GM12865 (cell line): Measurements from ENCODE around the gene PRKCE.

Source experiments
- DNase-seq: peaks from one replicate; pipeline ENCODE4 v3.0.0; 2010; ENCODE audit warnings: low read depth
- H3K4me3 ChIP-seq: 2 replicates; pipeline ENCODE4 v1.5.1; 2011; ENCODE audit warnings: mild to moderate bottlenecking, low read depth, low read length, control low read depth
- CTCF ChIP-seq: IDR thresholded peaks from 2 replicates; pipeline ENCODE4 v1.5.1; 2011; ENCODE audit warnings: low read length, control low read depth, low read depth, inconsistent platforms; ENCODE audit not compliant: insufficient read depth; ENCODE audit errors: missing control alignments

PRKCE gene

GRCh38 chr2:45765728-45766254, 114.3 kb downstream of the PRKCE start:
- DNase-seq = no peak
- H3K4me3 ChIP-seq = no peak overlapping the region
- no peak for TF ChIP-seq CTCF

- H3K4me3 ChIP-seq = no peak overlapping the region
- no peak for DNase-seq
- TF ChIP-seq CTCF = no peak
These were observed 116.7 kb downstream of the PRKCE start for GRCh38 chr2:45768208-45768607.

GRCh38 chr2:45769056-45769455, 117.6 kb downstream of the PRKCE start:
- TF ChIP-seq CTCF = no peak
- no peak overlapping the region for H3K4me3 ChIP-seq
- DNase-seq = no peak

GRCh38 chr2:45769854-45770576, 118.5 kb downstream of the PRKCE start:
- no peak overlapping the region for H3K4me3 ChIP-seq
- DNase-seq = no peak
- no peak for TF ChIP-seq CTCF

- H3K4me3 ChIP-seq = no peak overlapping the region
- no peak for TF ChIP-seq CTCF
- no peak for DNase-seq
These were observed 119.3 kb downstream of the PRKCE start for GRCh38 chr2:45770811-45771210.

- H3K4me3 ChIP-seq = no peak overlapping the region
- DNase-seq = no peak
- TF ChIP-seq CTCF = no peak
These were observed 119.8 kb downstream of the PRKCE start for GRCh38 chr2:45771261-45771660.

- no peak for TF ChIP-seq CTCF
- DNase-seq = no peak
These were observed 120.6 kb downstream of the PRKCE start for GRCh38 chr2:45772038-45772437.

More at GRCh38 chr2:45772038-45772437, 120.6 kb downstream of the PRKCE start:
- no peak overlapping the region for H3K4me3 ChIP-seq
